HCT116 (cell line): ENCODE results near the gene GRIA2. TPM values are rescaled to one million over a fixed set of nuclear protein-coding genes. Genes with fewer than 3 reads are reported as not detected.

ENCODE experiments used
- ATAC-seq: fragments of 200-7000 bp; cut with Tn5 transposase; 2 replicates; pipeline ENCODE4 v1.9.1; 2020; ENCODE audit warnings: mild to moderate bottlenecking, moderate library complexity
- BruUV-seq: library from RNA; stranded (reverse); fragments of 400-500 nt; replicated peaks from 2 replicates; lab custom pipeline; 2021; lab: Mats Ljungman, UMichigan
- CTCF ChIA-PET: fragments of 300-600 bp; sonication (Branson Sonifier 250); formaldehyde crosslinking; loops from one replicate; lab custom pipeline; 2021; ENCODE audit warnings: antibody characterized with exemption; lab: Charles Lee
- POLR2A ChIA-PET: fragments of 300-600, 350-600 bp; sonication (Branson Sonifier 250); formaldehyde crosslinking; loops from one replicate; lab custom pipeline; 2021; ENCODE audit warnings: antibody characterized with exemption; lab: Charles Lee
- RAD21 ChIA-PET, 2 experiments: fragments of 300-600 bp; sonication (Branson Sonifier 250); formaldehyde crosslinking; loops; one replicate each; lab custom pipeline; 2023; ENCODE audit warnings: low total read pairs in 2 of 2; ENCODE audit not compliant: uncharacterized antibody in 2 of 2, unreplicated experiment in 2 of 2, low non-redundant PET in 1 of 2; lab: Charles Lee
- DNase-seq: peaks from one replicate; pipeline ENCODE4 v3.0.0-alpha.2; 2010; ENCODE audit warnings: low read depth, low spot score
- H2AFZ ChIP-seq: fragments of 200-600 bp; shearing (Covaris generic), sonication (generic); 2 replicates; pipeline ENCODE4 v1.6.1; 2017; ENCODE audit warnings: low read depth, mixed run types, mixed read lengths, antibody characterized with exemption, low read length; ENCODE audit not compliant: poor library complexity, severe bottlenecking
- H3K27ac ChIP-seq: 2 replicates; pipeline ENCODE4 v1.5.1; 2012; ENCODE audit warnings: low read depth, low read length
- H3K27me3 ChIP-seq: fragments of 200-600 bp; sonication (generic); 2 replicates; pipeline ENCODE4 v1.6.1; 2016; ENCODE audit warnings: mixed run types, low read length, mixed read lengths; ENCODE audit not compliant: insufficient read depth
- H3K36me3 ChIP-seq, 2 experiments: fragments of 200-500 bp in 1 of 2; fragments of 200-600 bp in 1 of 2; sonication (Bioruptor generic) in 1 of 2; sonication (generic) in 1 of 2; 2 replicates each; pipeline versions ENCODE4 v1.5.1 to v1.6.1; 2014 to 2016; ENCODE audit warnings: low read length in 2 of 2, inconsistent platforms in 1 of 2, mixed read lengths in 1 of 2, mixed run types in 1 of 2; ENCODE audit not compliant: insufficient read depth in 2 of 2, control insufficient read depth in 1 of 2
- H3K4me1 ChIP-seq, 2 experiments: fragments of 200-600 bp in 1 of 2; sonication (generic) in 1 of 2; 2 replicates each; pipeline versions ENCODE4 v1.5.1 to v1.6.1; 2012 to 2017; ENCODE audit warnings: low read length in 2 of 2, inconsistent platforms in 1 of 2, mild to moderate bottlenecking in 1 of 2, mixed read lengths in 1 of 2, mixed run types in 1 of 2, moderate library complexity in 1 of 2; ENCODE audit not compliant: insufficient read depth in 2 of 2, control insufficient read depth in 1 of 2
- H3K4me2 ChIP-seq: fragments of 200-600 bp; sonication (generic); 2 replicates; pipeline ENCODE4 v1.6.1; 2017; ENCODE audit warnings: mixed run types, low read length, mixed read lengths
- H3K4me3 ChIP-seq, 2 experiments: fragments of 200-600 bp in 1 of 2; sonication (generic) in 1 of 2; replicated peaks in 1 of 2; 2 replicates each; pipeline ENCODE4 v1.5.1; 2011 to 2016; ENCODE audit warnings: low read length in 2 of 2, control low read depth in 1 of 2, low read depth in 1 of 2, mild to moderate bottlenecking in 1 of 2, mixed read lengths in 1 of 2, mixed run types in 1 of 2
- H3K79me2 ChIP-seq: fragments of 200-600 bp; sonication (generic); 2 replicates; pipeline ENCODE4 v1.6.1; 2017; ENCODE audit warnings: mild to moderate bottlenecking, mixed run types, low read length, moderate library complexity, mixed read lengths; ENCODE audit not compliant: insufficient read depth
- H3K9ac ChIP-seq: fragments of 200-600 bp; sonication (generic); 2 replicates; pipeline ENCODE4 v1.6.1; 2016; ENCODE audit warnings: low read length, mixed read lengths
- H3K9me2 ChIP-seq: fragments of 200-600 bp; sonication (generic), shearing (Covaris generic); 2 replicates; pipeline ENCODE4 v1.6.1; 2017; ENCODE audit warnings: mixed run types, mild to moderate bottlenecking, moderate library complexity; ENCODE audit not compliant: insufficient read depth
- H3K9me3 ChIP-seq, 2 experiments: fragments of 200-500 bp in 1 of 2; fragments of 200-600 bp in 1 of 2; sonication (Bioruptor generic) in 1 of 2; sonication (generic) in 1 of 2; 2 replicates each; pipeline ENCODE4 v1.6.1; 2014 to 2017; ENCODE audit warnings: low read length in 2 of 2, mixed read lengths in 2 of 2, inconsistent platforms in 1 of 2, low read depth in 1 of 2, mild to moderate bottlenecking in 1 of 2, mixed run types in 1 of 2, moderate library complexity in 1 of 2; ENCODE audit not compliant: control insufficient read depth in 1 of 2, insufficient read depth in 1 of 2
- H4K20me1 ChIP-seq: fragments of 200-600 bp; sonication (generic), shearing (Covaris generic); 2 replicates; pipeline ENCODE4 v1.6.1; 2017; ENCODE audit warnings: mixed run types, mild to moderate bottlenecking, moderate library complexity; ENCODE audit not compliant: insufficient read depth
- ATF3 ChIP-seq: IDR thresholded peaks from 2 replicates; pipeline ENCODE4 v1.6.1; 2012
- CEBPB ChIP-seq: IDR thresholded peaks from 2 replicates; pipeline ENCODE4 v1.6.1; 2012; ENCODE audit warnings: low read depth
- CTCF ChIP-seq, 3 experiments: fragments of 200-600 bp in 1 of 3; sonication (generic) in 1 of 3; IDR thresholded peaks in 2 of 3; conservative IDR thresholded peaks in 1 of 3; 2 replicates each; pipeline ENCODE4 v1.5.1; 2012 to 2017; ENCODE audit warnings: low read depth in 2 of 3, low read length in 2 of 3, antibody characterized with exemption in 1 of 3, borderline replicate concordance in 1 of 3, control low read depth in 1 of 3, mild to moderate bottlenecking in 1 of 3, mixed read lengths in 1 of 3, mixed run types in 1 of 3, moderate library complexity in 1 of 3; ENCODE audit not compliant: insufficient read depth in 1 of 3
- EGR1 ChIP-seq: IDR thresholded peaks from 2 replicates; pipeline ENCODE4 v1.6.1; 2012; ENCODE audit warnings: low read depth
- EZH2 ChIP-seq: fragments of 200-600 bp; sonication (generic); IDR thresholded peaks from 2 replicates; pipeline ENCODE4 v1.6.1; 2017; ENCODE audit warnings: antibody characterized with exemption, mixed run types
- EZH2phosphoT487 ChIP-seq: fragments of 200-600 bp; IDR thresholded peaks from 2 replicates; pipeline ENCODE4 v1.6.1; 2018; ENCODE audit warnings: antibody characterized with exemption, borderline replicate concordance
- FOSL1 ChIP-seq: IDR thresholded peaks from 2 replicates; pipeline ENCODE4 v1.6.1; 2012; ENCODE audit warnings: low read depth
- MAX ChIP-seq: IDR thresholded peaks from 2 replicates; pipeline ENCODE4 v1.6.1; 2012
- POLR2AphosphoS5 ChIP-seq: IDR thresholded peaks from 2 replicates; pipeline ENCODE4 v1.6.1; 2011; ENCODE audit warnings: mild to moderate bottlenecking, low read depth, low read length, moderate library complexity
- RAD21 ChIP-seq: IDR thresholded peaks from 2 replicates; pipeline ENCODE4 v1.6.1; 2012; ENCODE audit warnings: low read depth, mild to moderate bottlenecking
- SRF ChIP-seq: IDR thresholded peaks from 2 replicates; pipeline ENCODE4 v1.6.1; 2012; ENCODE audit warnings: low read depth
- ZNF274 ChIP-seq: fragments of 200-500 bp; sonication (Bioruptor generic); IDR thresholded peaks from 2 replicates; pipeline ENCODE4 v1.6.1; 2014; ENCODE audit warnings: mild to moderate bottlenecking, low read depth, low read length, inconsistent platforms
- intact Hi-C: fragments of 100-400 bp; cut with micrococcal nuclease; formaldehyde crosslinking; loops from 2 replicates; pipeline ENCODE4 v1.10.0; 2022
- total RNA-seq: library from RNA; stranded (reverse); gene quantifications from one replicate; pipeline ENCODE4 v1.2.1, GENCODE V29; 2021; ENCODE audit not compliant: unreplicated experiment
- TF ChIP-seq, protein P1 (sequence below): IDR thresholded peaks from 2 replicates; pipeline ENCODE4 v1.6.1; 2011; ENCODE audit warnings: mild to moderate bottlenecking, low read length, moderate library complexity; ENCODE audit not compliant: insufficient replicate concordance; ENCODE audit errors: extremely low read depth

GRIA2 gene
- total RNA-seq, 1 experiment from 2014 or later, result not detected

GRCh38 chr4:157270108-157270507, 49.6 kb downstream of the GRIA2 start:
- ATAC-seq (no peak), DNase-seq (no peak)
- no peaks in the 10 kb centered on the region for H3K27me3 ChIP-seq
- H2AFZ ChIP-seq, result no peak overlapping the region
- no peaks in the 10 kb centered on the region for H3K9me2 ChIP-seq
- POLR2A ChIA-PET, result no interaction called here
- no peak overlapping the region for H3K27ac ChIP-seq
- RAD21 ChIA-PET, result no interaction called here
- no TSS peak for BruUV-seq
- no peak for TF ChIP-seq ZNF274
- no peak overlapping the region for H3K4me3 ChIP-seq
- H3K9me3 ChIP-seq, result no peaks in the 10 kb centered on the region
- no peak overlapping the region for H3K9ac ChIP-seq
- CTCF ChIA-PET, result no interaction called here
- H3K36me3 ChIP-seq, result no peaks in the 10 kb centered on the region
- intact Hi-C loops, result no loop called here
- no peaks in the 10 kb centered on the region for H4K20me1 ChIP-seq
- H3K4me2 ChIP-seq, result no peak overlapping the region
- peaks cover 0 to 8% of the 10 kb centered on the region in 2 experiments; a peak in 1 of 4 replicates for H3K4me1 ChIP-seq
- no peaks in the 10 kb centered on the region for H3K79me2 ChIP-seq

GRCh38 chr4:157270552-157270951, 50.0 kb downstream of the GRIA2 start:
- RAD21 ChIA-PET, result no interaction called here
- H3K9me2 ChIP-seq, result no peaks in the 10 kb centered on the region
- H3K79me2 ChIP-seq, result no peaks in the 10 kb centered on the region
- POLR2A ChIA-PET, result no interaction called here
- no peaks in the 10 kb centered on the region for H3K36me3 ChIP-seq
- intact Hi-C loops, result no loop called here
- H3K4me2 ChIP-seq, result no peak overlapping the region
- no peak overlapping the region for H3K4me3 ChIP-seq
- ATAC-seq (no peak), DNase-seq (no peak)
- no peaks in the 10 kb centered on the region for H3K9me3 ChIP-seq
- H2AFZ ChIP-seq, result no peak overlapping the region
- no peaks in the 10 kb centered on the region for H4K20me1 ChIP-seq
- H3K27ac ChIP-seq, result no peak overlapping the region
- H3K27me3 ChIP-seq, result no peaks in the 10 kb centered on the region
- no peak overlapping the region for H3K9ac ChIP-seq
- CTCF ChIA-PET, result no interaction called here
- BruUV-seq, result no TSS peak
- peaks cover 0 to 4% of the 10 kb centered on the region in 2 experiments; a peak in 1 of 4 replicates for H3K4me1 ChIP-seq
- TF ChIP-seq CEBPB, result no peak
- no peak for TF ChIP-seq EZH2phosphoT487
- no peak for TF ChIP-seq POLR2AphosphoS5
- TF ChIP-seq EGR1, result no peak
- TF ChIP-seq SRF, result no peak
- TF ChIP-seq MAX, result no peak
- no peak for TF ChIP-seq ATF3
- no peak for TF ChIP-seq CTCF (IDR thresholded peaks at IDR 0.05 in 2 of 3, conservative IDR thresholded peaks at IDR 0.05 in 1 of 3; ENCODE audit: borderline replicate concordance in 1 of 3, insufficient read depth in 1 of 3, low read depth in 2 of 3, low read length in 2 of 3)
- TF ChIP-seq, protein P1, sequence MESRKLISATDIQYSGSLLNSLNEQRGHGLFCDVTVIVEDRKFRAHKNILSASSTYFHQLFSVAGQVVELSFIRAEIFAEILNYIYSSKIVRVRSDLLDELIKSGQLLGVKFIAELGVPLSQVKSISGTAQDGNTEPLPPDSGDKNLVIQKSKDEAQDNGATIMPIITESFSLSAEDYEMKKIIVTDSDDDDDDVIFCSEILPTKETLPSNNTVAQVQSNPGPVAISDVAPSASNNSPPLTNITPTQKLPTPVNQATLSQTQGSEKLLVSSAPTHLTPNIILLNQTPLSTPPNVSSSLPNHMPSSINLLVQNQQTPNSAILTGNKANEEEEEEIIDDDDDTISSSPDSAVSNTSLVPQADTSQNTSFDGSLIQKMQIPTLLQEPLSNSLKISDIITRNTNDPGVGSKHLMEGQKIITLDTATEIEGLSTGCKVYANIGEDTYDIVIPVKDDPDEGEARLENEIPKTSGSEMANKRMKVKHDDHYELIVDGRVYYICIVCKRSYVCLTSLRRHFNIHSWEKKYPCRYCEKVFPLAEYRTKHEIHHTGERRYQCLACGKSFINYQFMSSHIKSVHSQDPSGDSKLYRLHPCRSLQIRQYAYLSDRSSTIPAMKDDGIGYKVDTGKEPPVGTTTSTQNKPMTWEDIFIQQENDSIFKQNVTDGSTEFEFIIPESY, result no peak
- TF ChIP-seq FOSL1, result no peak
- TF ChIP-seq RAD21, result no peak
- TF ChIP-seq EZH2, result no peak
